Right lobe of liver (tissue), 4 donors: Measurements from ENCODE around the gene SLC26A3.

Experiments
- POLR2A ChIP-seq: fragments of 450-650 bp; IDR thresholded peaks from one replicate; pipeline ENCODE4 v1.6.1; 2017; ENCODE audit warnings: antibody characterized with exemption, mild to moderate bottlenecking
- TF ChIP-seq, protein P1 (sequence below), 4 donors: fragments of 200-600 bp in 3 of 4; fragments of 450-650 bp in 1 of 4; IDR thresholded peaks; one replicate each; pipeline versions ENCODE4 v1.5.1 to v1.8.0; 2016 to 2022; ENCODE audit warnings: antibody characterized with exemption in 4 of 4, mild to moderate bottlenecking in 2 of 4
- donor health status: DM: no; HTN: no; CAD: no.
- donor health status: DM: no; HTN: no; CAD: no.
- donor health status: DM: no; HTN: yes; CAD: no.

- TF ChIP-seq, protein P1, sequence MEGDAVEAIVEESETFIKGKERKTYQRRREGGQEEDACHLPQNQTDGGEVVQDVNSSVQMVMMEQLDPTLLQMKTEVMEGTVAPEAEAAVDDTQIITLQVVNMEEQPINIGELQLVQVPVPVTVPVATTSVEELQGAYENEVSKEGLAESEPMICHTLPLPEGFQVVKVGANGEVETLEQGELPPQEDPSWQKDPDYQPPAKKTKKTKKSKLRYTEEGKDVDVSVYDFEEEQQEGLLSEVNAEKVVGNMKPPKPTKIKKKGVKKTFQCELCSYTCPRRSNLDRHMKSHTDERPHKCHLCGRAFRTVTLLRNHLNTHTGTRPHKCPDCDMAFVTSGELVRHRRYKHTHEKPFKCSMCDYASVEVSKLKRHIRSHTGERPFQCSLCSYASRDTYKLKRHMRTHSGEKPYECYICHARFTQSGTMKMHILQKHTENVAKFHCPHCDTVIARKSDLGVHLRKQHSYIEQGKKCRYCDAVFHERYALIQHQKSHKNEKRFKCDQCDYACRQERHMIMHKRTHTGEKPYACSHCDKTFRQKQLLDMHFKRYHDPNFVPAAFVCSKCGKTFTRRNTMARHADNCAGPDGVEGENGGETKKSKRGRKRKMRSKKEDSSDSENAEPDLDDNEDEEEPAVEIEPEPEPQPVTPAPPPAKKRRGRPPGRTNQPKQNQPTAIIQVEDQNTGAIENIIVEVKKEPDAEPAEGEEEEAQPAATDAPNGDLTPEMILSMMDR (IDR thresholded peaks at IDR 0.05): no peak
- no peak for TF ChIP-seq POLR2A
These were observed 44.4 kb downstream of the SLC26A3 start for GRCh38 chr7:107758667-107759066.
